Heart right ventricle (tissue), 16 donors: Measurements from ENCODE around the gene CDHR4. TPM values are rescaled to one million over a fixed set of nuclear protein-coding genes. Genes with fewer than 3 reads are reported as not detected.

Experiments
- ATAC-seq, 8 donors: fragments of 200-7000 bp; cut with Tn5 transposase; one replicate each; pipeline ENCODE4 v1.9.1; 2020; ENCODE audit warnings: mild to moderate bottlenecking in 8 of 8, moderate library complexity in 8 of 8, moderate number of reproducible peaks in 1 of 8
- DNase-seq, 2 donors: peaks; one replicate each; pipeline ENCODE4 v3.0.0-alpha.2; 2020
- H3K27ac ChIP-seq, 10 donors: fragments of 200-600 bp; sonication (generic) in 2 of 10; one replicate each; pipeline versions ENCODE4 v1.5.0 to v1.8.0; 2020 to 2022; ENCODE audit warnings: mild to moderate bottlenecking in 3 of 10
- H3K27me3 ChIP-seq, 7 donors: fragments of 200-600 bp; one replicate each; pipeline ENCODE4 v1.8.0; 2021 to 2022; ENCODE audit warnings: mild to moderate bottlenecking in 2 of 7
- H3K36me3 ChIP-seq, 9 donors: fragments of 200-600 bp; sonication (generic) in 1 of 9; one replicate each; pipeline versions ENCODE4 v1.5.0 to v1.8.0; 2020 to 2022; ENCODE audit warnings: mild to moderate bottlenecking in 2 of 9
- H3K4me1 ChIP-seq, 9 donors: fragments of 200-600 bp; sonication (generic) in 1 of 9; one replicate each; pipeline versions ENCODE4 v1.5.0 to v1.8.0; 2020 to 2022; ENCODE audit warnings: mild to moderate bottlenecking in 4 of 9
- H3K4me3 ChIP-seq, 10 donors: fragments of 200-600 bp; sonication (generic) in 2 of 10; one replicate each; pipeline versions ENCODE4 v1.5.0 to v1.8.0; 2020 to 2022; ENCODE audit warnings: mild to moderate bottlenecking in 7 of 10, moderate library complexity in 2 of 10
- H3K9me3 ChIP-seq, 11 donors: fragments of 200-600 bp in 10 of 11; sonication (generic) in 2 of 11; one replicate each; pipeline versions ENCODE4 v1.5.0 to v1.8.0; 2013 to 2022; ENCODE audit warnings: mild to moderate bottlenecking in 2 of 11, control low read depth in 1 of 11, moderate library complexity in 1 of 11
- WGBS, 2 donors: extraction: QIAGEN DNeasy Blood & Tissue Kit; methylation state at CpG; one replicate each; pipeline ENCODE4 v1.1.7; 2013; ENCODE audit warnings: inconsistent platforms in 1 of 2; 5-methylcytosine and 5-hydroxymethylcytosine counted together
- intact Hi-C, 10 donors: fragments of 100-400 bp; cut with DNase I; formaldehyde crosslinking; loops; one replicate each; pipeline versions ENCODE4 v1.11.1 to v1.14.2; 2022
- polyA plus RNA-seq, 2 donors: library from polyadenylated mRNA; stranded (reverse); fragments of 200-250 nt; gene quantifications; one replicate each; pipeline ENCODE4 v1.2.3, GENCODE V29; 2013
- total RNA-seq, 10 donors: library from RNA; stranded (reverse); fragmentation: NEBNext Ultra II Directional in 3 of 10; extraction: Animal tissue kit (Norgen Biotek cat#: 25700) in 3 of 10; gene quantifications; one replicate each; pipeline versions ENCODE4 v1.2.1 to v1.2.4, GENCODE V29; 2021 to 2023
- TF ChIP-seq, protein P1 (sequence below), 9 donors: fragments of 200-600 bp; sonication (generic) in 2 of 9; IDR thresholded peaks; one replicate each; pipeline versions ENCODE4 v1.5.0 to v1.8.0; 2021 to 2022; ENCODE audit warnings: antibody characterized with exemption in 9 of 9, mild to moderate bottlenecking in 5 of 9, moderate library complexity in 1 of 9
- donor health status: Arrhythmogenic right ventricular cardiomyopathy.
- donor health status: ischemic (EF 13 %, LVEDD 7.1; RV severe dilation, severe dysfunction).
- donor health status: healthy with polysubstance abuse.
- donor health status: DM: no; HTN: yes; CAD: no.
- donor health status: DM: no; HTN: no; CAD: no.
- donor health status: ischemic (EF 25% LVEDD 6.9; RV normal size, moderate dysfunction).
- donor health status: ischemic (EF 25% LVEDD 5.7; RV mildly dilated, moderate dysfunction).
- donor health status: healthy.
- donor health status: DM: yes; HTN: yes; CAD: no.
- donor health status: Ischemic cardiomyopathy.
- donor health status: ischemic (EF 35%, LVEDD 5.7; RV mildly dilated, moderate dysfunction).
- donor health status: nonischemic (EF 11% LVEDD 7.7; RV severe dilation, severe dysfunction).
- donor health status: DM: yes; HTN: yes; CAD: no.
- donor health status: PGD.
- donor health status: ischemic (EF 29% LVEDD 5.4; RV normal size, mild dysfunction).
- donor health status: nonischemic (EF 23%, LVEDD 6.1; RV moderate dilation, normal function).

CDHR4 gene
- total and polyA plus RNA-seq, 12 donors = 0.01 to 0.80 TPM; not detected in 10

DNA sequence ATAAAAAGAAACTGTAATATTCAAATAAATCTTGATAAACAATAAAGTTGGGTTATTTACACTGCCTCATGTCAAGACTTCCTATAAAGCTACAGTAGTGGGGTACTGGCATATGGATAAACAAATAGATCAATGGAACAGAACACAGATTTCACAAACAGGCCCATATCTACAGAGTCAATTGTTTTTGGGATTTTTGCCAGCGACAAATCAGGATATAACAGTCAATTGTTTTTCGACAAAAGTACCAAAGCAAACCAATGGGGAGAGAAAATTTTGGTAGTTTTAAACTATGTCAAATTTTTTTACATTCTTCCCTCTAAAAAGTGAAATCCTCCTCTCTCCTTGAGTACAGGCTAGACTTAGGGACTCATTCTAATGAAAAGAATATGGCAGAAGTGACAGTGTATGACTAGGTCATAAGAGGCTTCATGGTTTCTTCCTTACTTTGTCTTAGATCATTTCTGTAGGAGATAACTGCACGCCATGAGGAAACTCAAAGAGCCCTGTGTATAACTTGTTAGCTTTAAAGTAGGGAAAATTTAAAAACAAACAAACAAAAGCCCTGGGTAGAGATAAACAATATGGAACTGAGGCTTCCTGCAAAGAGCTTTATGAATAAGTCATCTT lies 30.3 kb downstream of the CDHR4 start:
- Histone ChIP-seq H3K4me3 (no peak overlapping the region), H3K27ac (no peak overlapping the region), H3K36me3 (peaks cover 0 to 51% (median 0%) of the 10 kb centered on the region in 9 donors), H3K27me3 (no peaks in the 10 kb centered on the region), H3K9me3 (no peaks in the 10 kb centered on the region), H3K4me1 (peaks cover 0 to 4% (median 0%) of the 10 kb centered on the region in 9 donors)
- intact Hi-C loops = no loop called here
- ATAC-seq (no peak), DNase-seq (no peak)
- WGBS, 2 donors = 83 to 87% methylated on average over 3 of the region's 3 CpGs
- TF ChIP-seq, protein P1, sequence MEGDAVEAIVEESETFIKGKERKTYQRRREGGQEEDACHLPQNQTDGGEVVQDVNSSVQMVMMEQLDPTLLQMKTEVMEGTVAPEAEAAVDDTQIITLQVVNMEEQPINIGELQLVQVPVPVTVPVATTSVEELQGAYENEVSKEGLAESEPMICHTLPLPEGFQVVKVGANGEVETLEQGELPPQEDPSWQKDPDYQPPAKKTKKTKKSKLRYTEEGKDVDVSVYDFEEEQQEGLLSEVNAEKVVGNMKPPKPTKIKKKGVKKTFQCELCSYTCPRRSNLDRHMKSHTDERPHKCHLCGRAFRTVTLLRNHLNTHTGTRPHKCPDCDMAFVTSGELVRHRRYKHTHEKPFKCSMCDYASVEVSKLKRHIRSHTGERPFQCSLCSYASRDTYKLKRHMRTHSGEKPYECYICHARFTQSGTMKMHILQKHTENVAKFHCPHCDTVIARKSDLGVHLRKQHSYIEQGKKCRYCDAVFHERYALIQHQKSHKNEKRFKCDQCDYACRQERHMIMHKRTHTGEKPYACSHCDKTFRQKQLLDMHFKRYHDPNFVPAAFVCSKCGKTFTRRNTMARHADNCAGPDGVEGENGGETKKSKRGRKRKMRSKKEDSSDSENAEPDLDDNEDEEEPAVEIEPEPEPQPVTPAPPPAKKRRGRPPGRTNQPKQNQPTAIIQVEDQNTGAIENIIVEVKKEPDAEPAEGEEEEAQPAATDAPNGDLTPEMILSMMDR (IDR thresholded peaks at IDR 0.05) = no peak

DNA sequence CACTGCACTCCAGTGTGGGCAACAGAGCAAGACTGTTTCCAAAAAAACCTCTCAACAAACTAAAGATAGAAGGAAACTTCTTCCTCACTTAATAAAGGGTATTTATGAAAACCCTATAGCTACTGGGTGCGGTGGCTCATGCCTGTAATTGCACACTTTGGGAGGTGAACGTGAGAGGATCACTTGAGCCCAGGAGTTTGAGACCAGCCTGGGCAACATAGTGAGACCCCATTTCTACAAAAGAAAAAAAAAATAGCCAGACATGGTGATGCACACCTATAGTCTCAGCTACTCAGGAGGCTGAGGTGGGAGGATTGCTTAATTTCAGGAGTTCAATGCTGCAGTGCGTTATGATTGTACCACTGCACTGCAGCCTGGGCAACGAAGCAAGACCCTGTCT lies 35.7 kb downstream of the CDHR4 start:
- no peak overlapping the region for H3K4me3 ChIP-seq
- intact Hi-C loops = no loop called here
- H3K36me3 ChIP-seq = peaks cover 0 to 64% (median 0%) of the 10 kb centered on the region in 9 donors
- ATAC-seq (no peak), DNase-seq (no peak)
- no peak overlapping the region for H3K27ac ChIP-seq
- H3K4me1 ChIP-seq = peaks cover 0 to 15% (median 0%) of the 10 kb centered on the region in 9 donors
- no peaks in the 10 kb centered on the region for H3K27me3 ChIP-seq
- no peaks in the 10 kb centered on the region for H3K9me3 ChIP-seq
- WGBS, 2 donors = 96 to 98% methylated on average over 4 of the region's 4 CpGs
- TF ChIP-seq, protein P1 (IDR thresholded peaks at IDR 0.05) = no peak

DNA sequence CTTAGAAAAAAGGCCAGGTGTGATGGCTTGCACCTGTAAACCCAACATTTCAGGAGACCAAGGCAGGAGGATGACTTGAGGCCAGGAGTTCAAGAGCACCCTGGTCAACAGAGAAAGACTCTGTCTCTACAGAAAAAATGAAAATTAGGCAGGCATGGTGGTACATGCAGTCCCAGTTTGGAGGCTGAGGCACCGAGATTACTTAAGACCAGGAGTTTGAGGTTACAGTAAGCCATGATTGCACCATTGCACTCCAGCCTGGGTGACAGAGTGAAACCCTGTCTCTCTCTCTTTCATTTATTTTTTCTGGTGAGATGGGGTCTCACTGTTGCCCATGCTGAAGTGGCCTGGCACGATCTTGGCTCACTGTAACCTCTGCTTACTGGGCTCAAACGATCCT lies 38.0 kb downstream of the CDHR4 start:
- no peak overlapping the region for H3K4me3 ChIP-seq
- DNase-seq (no peak), ATAC-seq (no peak)
- no peaks in the 10 kb centered on the region for H3K27me3 ChIP-seq
- H3K36me3 ChIP-seq = peaks cover 0 to 54% (median 0%) of the 10 kb centered on the region in 9 donors
- H3K9me3 ChIP-seq = no peaks in the 10 kb centered on the region
- TF ChIP-seq, protein P1 (IDR thresholded peaks at IDR 0.05) = no peak
- 90 to 95% methylated on average over 3 of the region's 3 CpGs for WGBS, 2 donors
- peaks cover 0 to 15% (median 0%) of the 10 kb centered on the region in 9 donors for H3K4me1 ChIP-seq
- no peak overlapping the region for H3K27ac ChIP-seq
- intact Hi-C loops = no loop called here

DNA sequence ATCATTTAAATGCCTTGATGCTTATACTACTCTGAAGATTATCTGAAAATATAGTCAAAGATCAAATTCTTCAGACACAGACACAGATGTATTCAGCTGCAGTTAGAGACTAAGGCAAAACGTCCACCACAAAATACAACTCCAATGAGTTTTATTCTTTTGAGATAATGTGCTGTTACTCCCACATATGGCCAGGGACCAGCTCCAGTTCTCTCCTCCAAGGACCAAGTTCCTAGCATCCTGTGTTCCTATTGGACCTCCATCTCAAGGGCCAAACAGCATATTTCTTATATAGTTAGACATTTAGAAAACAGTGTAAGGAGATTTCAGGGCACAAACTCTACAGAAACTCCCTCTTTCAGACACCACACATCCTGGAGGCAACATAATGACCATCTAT lies 40.4 kb downstream of the CDHR4 start:
- Histone ChIP-seq H3K27me3 (no peaks in the 10 kb centered on the region), H3K27ac (no peak overlapping the region), H3K9me3 (no peaks in the 10 kb centered on the region), H3K4me1 (peaks cover 0 to 27% (median 0%) of the 10 kb centered on the region in 9 donors), H3K4me3 (no peak overlapping the region), H3K36me3 (peaks cover 0 to 33% (median 0%) of the 10 kb centered on the region in 9 donors)
- intact Hi-C loops = no loop called here
- 21 to 36% methylated on average over 1 of the region's 1 CpG for WGBS, 2 donors
- DNase-seq (no peak), ATAC-seq (peak in 1 of 8 donors; percentile 14)
- TF ChIP-seq, protein P1 (IDR thresholded peaks at IDR 0.05) = no peak
